ENCODE data around the gene MAPKAPK2. TPM values are rescaled to one million over a fixed set of nuclear protein-coding genes. Genes with fewer than 3 reads are reported as not detected.

The MAPKAPK2 gene
- total RNA-seq, 1 donor from 2014 or later, result 24.7 TPM

- peaks cover 16% of the 10 kb centered on the region for H3K27me3 Mint-ChIP-seq (ENCODE audit: insufficient read depth, low read depth)
- H3K4me1 Mint-ChIP-seq, result peaks cover 13% of the 10 kb centered on the region
- Histone ChIP-seq H3K4me2 (no peak overlapping the region), H4K20me1 (ENCODE audit: low read depth) (no peaks in the 10 kb centered on the region), H3K36me3 (no peaks in the 10 kb centered on the region), H3K9ac (no peak overlapping the region), H3K27ac (no peak overlapping the region), H3K4me1 (peaks cover 5% of the 10 kb centered on the region), H2AFZ (replicated peaks) (no peak overlapping the region), H3K79me2 (ENCODE audit: low read depth) (no peaks in the 10 kb centered on the region), H3K9me3 (ENCODE audit: low read depth) (no peaks in the 10 kb centered on the region), H3K27me3 (peaks cover 25% of the 10 kb centered on the region), H3K4me3 (no peak overlapping the region), H3F3A (ENCODE audit: low read depth) (no peaks in the 10 kb centered on the region)
- H3K4me3 Mint-ChIP-seq, result no peak overlapping the region
- H3K9me3 Mint-ChIP-seq, result no peaks in the 10 kb centered on the region
- no peak overlapping the region for H3K27ac Mint-ChIP-seq
- no peak for TF ChIP-seq EZH2phosphoT487 (IDR thresholded peaks at IDR 0.05)
- no peak for TF ChIP-seq EZH2 (IDR thresholded peaks at IDR 0.05)
- TF ChIP-seq CTCF (IDR thresholded peaks at IDR 0.05), result no peak
- no peak for DNase-seq (ENCODE audit: low spot score)
- no peaks in the 10 kb centered on the region for H3K36me3 Mint-ChIP-seq
These were observed 18.6 kb upstream of the MAPKAPK2 start for GRCh38 chr1:206666031-206666561.

DNA sequence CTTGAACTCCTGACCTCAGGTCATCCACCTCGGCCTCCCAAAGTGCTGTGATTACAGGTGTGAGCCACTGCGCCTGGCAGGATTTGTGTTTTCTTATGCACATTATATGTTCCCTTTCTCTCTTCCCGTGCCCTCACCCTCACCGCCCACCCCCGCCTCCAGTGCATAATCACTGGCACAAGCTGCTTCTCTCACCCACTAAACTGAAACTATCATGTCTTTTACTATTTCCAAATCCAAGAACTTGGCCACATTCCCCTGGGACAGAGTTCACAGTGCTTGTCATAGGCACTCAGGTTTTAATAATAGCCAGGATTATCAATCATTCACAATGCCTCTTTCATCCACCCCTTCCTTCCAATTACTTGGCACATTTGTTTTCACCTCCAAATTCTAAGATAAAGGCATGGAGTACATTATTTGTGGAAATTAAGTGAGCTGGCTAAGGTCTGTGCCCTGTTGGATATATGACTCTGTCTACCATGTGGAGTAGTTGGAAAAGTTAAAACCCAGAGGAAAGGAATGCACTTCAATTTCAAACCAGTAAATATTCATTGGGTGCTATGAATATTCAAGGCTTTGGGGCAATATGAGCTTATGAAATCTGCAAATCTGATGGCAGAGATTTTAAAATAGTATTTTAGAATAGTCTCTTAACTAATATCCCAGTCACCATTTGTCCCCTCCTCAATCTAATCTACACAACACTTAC is 17.6 kb upstream of the MAPKAPK2 start:
- peaks cover 22% of the 10 kb centered on the region for H3K27me3 ChIP-seq
- no peaks in the 10 kb centered on the region for H4K20me1 ChIP-seq (ENCODE audit: low read depth)
- no peak for DNase-seq (ENCODE audit: low spot score)
- no peaks in the 10 kb centered on the region for H3K36me3 Mint-ChIP-seq
- no peaks in the 10 kb centered on the region for H3K9me3 ChIP-seq (ENCODE audit: low read depth)
- H3K27ac Mint-ChIP-seq, result no peak overlapping the region
- TF ChIP-seq CTCF (IDR thresholded peaks at IDR 0.05), result no peak
- TF ChIP-seq EZH2 (IDR thresholded peaks at IDR 0.05), result no peak
- TF ChIP-seq EZH2phosphoT487 (IDR thresholded peaks at IDR 0.05), result no peak
- no peaks in the 10 kb centered on the region for H3K36me3 ChIP-seq
- H3K79me2 ChIP-seq (ENCODE audit: low read depth), result no peaks in the 10 kb centered on the region
- H3K9me3 Mint-ChIP-seq, result no peaks in the 10 kb centered on the region
- H3K4me1 Mint-ChIP-seq, result peaks cover 13% of the 10 kb centered on the region
- H3F3A ChIP-seq (ENCODE audit: low read depth), result peaks cover under 1% of the 10 kb centered on the region
- H3K4me3 Mint-ChIP-seq, result no peak overlapping the region
- peaks cover 14% of the 10 kb centered on the region for H3K4me1 ChIP-seq
- no peak overlapping the region for H3K9ac ChIP-seq
- no peak overlapping the region for H3K27ac ChIP-seq
- H3K4me3 ChIP-seq, result no peak overlapping the region
- H3K4me2 ChIP-seq, result no peak overlapping the region
- peaks cover 14% of the 10 kb centered on the region for H3K27me3 Mint-ChIP-seq (ENCODE audit: insufficient read depth, low read depth)
- H2AFZ ChIP-seq (replicated peaks), result no peak overlapping the region

- Histone ChIP-seq H3F3A (ENCODE audit: low read depth) (peaks cover 9% of the 10 kb centered on the region), H3K9me3 (ENCODE audit: low read depth) (no peaks in the 10 kb centered on the region), H3K4me3 (no peak overlapping the region), H3K27me3 (peaks cover 10% of the 10 kb centered on the region), H3K79me2 (ENCODE audit: low read depth) (no peaks in the 10 kb centered on the region), H3K9ac (no peak overlapping the region), H3K27ac (no peak overlapping the region), H3K36me3 (no peaks in the 10 kb centered on the region), H3K4me1 (peaks cover 27% of the 10 kb centered on the region), H3K4me2 (no peak overlapping the region), H2AFZ (replicated peaks) (no peak overlapping the region), H4K20me1 (ENCODE audit: low read depth) (no peaks in the 10 kb centered on the region)
- TF ChIP-seq EZH2 (IDR thresholded peaks at IDR 0.05) (no peak), CTCF (IDR thresholded peaks at IDR 0.05) (no peak), EZH2phosphoT487 (IDR thresholded peaks at IDR 0.05) (no peak)
- Mint-ChIP-seq H3K27me3 (ENCODE audit: insufficient read depth, low read depth) (peaks cover 8% of the 10 kb centered on the region), H3K27ac (no peak overlapping the region), H3K36me3 (no peaks in the 10 kb centered on the region), H3K4me3 (no peak overlapping the region), H3K4me1 (peaks cover 11% of the 10 kb centered on the region), H3K9me3 (no peaks in the 10 kb centered on the region)
- DNase-seq (ENCODE audit: low spot score), result no peak
These were observed 16.4 kb upstream of the MAPKAPK2 start for GRCh38 chr1:206668351-206668750.
